NCI-H82 (cell line): ENCODE measurements around the gene SOAT2.
A peak's percentile ranks its signal among the peaks of the same experiment; 100 is the strongest.

ENCODE experiments used
- DNase-seq: peaks from one replicate; lab custom pipeline; 2025; lab: John Stamatoyannopoulos, UW

The SOAT2 gene

GRCh38 chr12:53065470-53065869 lies 37.8 kb upstream of the SOAT2 start:
- no peak for DNase-seq

- peak; percentile 90 for DNase-seq
Observed at GRCh38 chr12:53065975-53066931, 37.0 kb upstream of the SOAT2 start.

- DNase-seq: no peak
Observed at GRCh38 chr12:53067074-53067992, 36.0 kb upstream of the SOAT2 start.

- no peak for DNase-seq
Observed at GRCh38 chr12:53067993-53068770, 35.1 kb upstream of the SOAT2 start.

GRCh38 chr12:53068811-53069585 lies 34.3 kb upstream of the SOAT2 start:
- no peak for DNase-seq

GRCh38 chr12:53069621-53070410 lies 33.5 kb upstream of the SOAT2 start:
- DNase-seq: no peak

GRCh38 chr12:53070877-53071492 lies 32.3 kb upstream of the SOAT2 start:
- peak; percentile 87 for DNase-seq

- DNase-seq: peak; percentile 39
Observed at GRCh38 chr12:53071591-53072551, 31.4 kb upstream of the SOAT2 start.

- DNase-seq: no peak
Observed at GRCh38 chr12:53073881-53074280, 29.4 kb upstream of the SOAT2 start.

GRCh38 chr12:53074283-53074998 lies 28.8 kb upstream of the SOAT2 start:
- no peak for DNase-seq

- no peak for DNase-seq
Observed at GRCh38 chr12:53074999-53075370, 28.3 kb upstream of the SOAT2 start.

GRCh38 chr12:53076461-53076860 lies 26.8 kb upstream of the SOAT2 start:
- DNase-seq: no peak

- DNase-seq: no peak
Observed at GRCh38 chr12:53077030-53077429, 26.3 kb upstream of the SOAT2 start.

GRCh38 chr12:53078425-53079225 lies 24.7 kb upstream of the SOAT2 start:
- peak; percentile 67 for DNase-seq

- peak; percentile 99 for DNase-seq
Observed at GRCh38 chr12:53079226-53080117, 23.8 kb upstream of the SOAT2 start, which contains the start of gene SPRYD3. Gene SPRYD3 (minus strand): TSS chr12:53079390. CDS start chr12:53079333, 57 bp downstream.

- no peak for DNase-seq
Observed at GRCh38 chr12:53082637-53083175, 20.6 kb upstream of the SOAT2 start.
